Smooth muscle cell of the umbilical artery (primary cell): ENCODE data around the gene GBP5. TPM values are rescaled to one million over a fixed set of nuclear protein-coding genes. Genes with fewer than 3 reads are reported as not detected.

ENCODE experiments used
- total RNA-seq: library from RNA; depleted of rRNA; stranded (reverse); fragments of >200 nt; gene quantifications from 2 replicates; pipeline ENCODE4 v1.2.3, GENCODE V29; 2014

The GBP5 gene, protein sequence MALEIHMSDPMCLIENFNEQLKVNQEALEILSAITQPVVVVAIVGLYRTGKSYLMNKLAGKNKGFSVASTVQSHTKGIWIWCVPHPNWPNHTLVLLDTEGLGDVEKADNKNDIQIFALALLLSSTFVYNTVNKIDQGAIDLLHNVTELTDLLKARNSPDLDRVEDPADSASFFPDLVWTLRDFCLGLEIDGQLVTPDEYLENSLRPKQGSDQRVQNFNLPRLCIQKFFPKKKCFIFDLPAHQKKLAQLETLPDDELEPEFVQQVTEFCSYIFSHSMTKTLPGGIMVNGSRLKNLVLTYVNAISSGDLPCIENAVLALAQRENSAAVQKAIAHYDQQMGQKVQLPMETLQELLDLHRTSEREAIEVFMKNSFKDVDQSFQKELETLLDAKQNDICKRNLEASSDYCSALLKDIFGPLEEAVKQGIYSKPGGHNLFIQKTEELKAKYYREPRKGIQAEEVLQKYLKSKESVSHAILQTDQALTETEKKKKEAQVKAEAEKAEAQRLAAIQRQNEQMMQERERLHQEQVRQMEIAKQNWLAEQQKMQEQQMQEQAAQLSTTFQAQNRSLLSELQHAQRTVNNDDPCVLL
- total RNA-seq, result not detected in 2 replicates

DNA sequence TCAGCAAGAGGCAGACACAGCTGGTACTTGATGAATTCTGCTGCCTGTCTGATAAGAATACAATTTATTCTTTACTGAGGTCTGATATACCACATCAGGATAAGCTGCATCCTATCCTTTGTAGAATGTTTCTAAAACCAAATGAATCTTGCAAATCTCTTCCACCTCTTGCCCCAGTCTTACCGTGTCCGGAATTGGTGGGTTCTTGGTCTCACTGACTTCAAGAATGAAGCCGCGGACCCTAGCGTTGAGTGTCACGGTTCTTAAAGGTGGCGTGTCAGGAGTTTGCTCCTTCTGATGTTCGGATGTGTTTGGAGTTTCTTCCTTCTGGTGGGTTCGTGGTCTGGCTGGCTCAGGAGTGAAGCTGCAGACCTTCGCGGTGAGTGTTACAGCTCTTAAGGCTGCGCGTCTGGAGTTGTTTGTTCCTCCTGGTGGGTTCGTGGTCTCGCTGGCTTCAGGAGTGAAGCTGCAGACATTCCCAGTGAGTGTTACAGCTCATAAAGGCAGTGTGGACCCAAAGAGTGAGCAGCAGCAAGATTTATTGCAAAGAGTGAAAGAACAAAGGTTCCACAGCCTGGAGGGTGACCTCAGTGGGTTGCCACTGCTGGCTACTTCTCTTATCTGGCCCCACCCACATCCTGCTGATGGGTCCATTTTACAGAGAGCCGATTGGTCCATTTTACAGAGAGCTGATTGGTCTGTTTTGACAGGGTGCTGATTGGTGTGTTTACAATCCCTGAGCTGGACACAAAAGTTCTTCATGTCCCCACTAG, at the start of gene GBP5:
Gene GBP5, minus strand, starts transcription at position 592 of the 773 bp plus-strand sequence. CDS start 3,305 bp downstream, outside the sequence.

Other genes starting within 250 kb of the GBP5 start
- gene GBP3, start 250.0 kb downstream of the GBP5 start, total RNA-seq, result 7.1 and 49.6 TPM in 2 replicates
- 25.9 and 36.5 TPM in 2 replicates for gene GBP1, start 207.7 kb downstream of the GBP5 start, total RNA-seq
- 6.7 and 19.9 TPM in 2 replicates for gene GBP2, start 146.7 kb downstream of the GBP5 start, total RNA-seq
- gene GBP7, start 96.9 kb downstream of the GBP5 start, total RNA-seq, result not detected in 2 replicates
- gene GBP4, start 73.9 kb downstream of the GBP5 start, total RNA-seq, result 0.32 and 3.9 TPM in 2 replicates
- not detected in 2 replicates for gene GBP6, start 91.2 kb upstream of the GBP5 start, total RNA-seq